Nephron progenitor cell (in vitro differentiated cells): ENCODE measurements around the gene FGF2.

ENCODE experiments used
- DNase-seq: peaks from one replicate; pipeline ENCODE4 v3.0.0; 2021
- H3K27ac Mint-ChIP-seq: 2 replicates; pipeline ENCODE4 v1.8.0; 2021; ENCODE audit warnings: mild to moderate bottlenecking, moderate library complexity, mixed read lengths
- H3K27me3 Mint-ChIP-seq: 2 replicates; pipeline ENCODE4 v1.8.0; 2021; ENCODE audit warnings: mild to moderate bottlenecking, low read depth, mixed read lengths; ENCODE audit not compliant: poor library complexity
- H3K36me3 Mint-ChIP-seq: 2 replicates; pipeline ENCODE4 v1.8.0; 2021; ENCODE audit warnings: low read depth, mixed read lengths
- H3K4me1 Mint-ChIP-seq: 2 replicates; pipeline ENCODE4 v1.8.0; 2021; ENCODE audit warnings: mixed read lengths
- H3K4me3 Mint-ChIP-seq: 2 replicates; pipeline ENCODE4 v1.8.0; 2021; ENCODE audit warnings: mild to moderate bottlenecking, moderate library complexity, mixed read lengths
- H3K9me3 Mint-ChIP-seq: 2 replicates; pipeline ENCODE4 v1.8.0; 2021; ENCODE audit warnings: mild to moderate bottlenecking, moderate library complexity, mixed read lengths
- CTCF ChIP-seq: fragments of 200-600 bp; sonication (generic); IDR thresholded peaks from 2 replicates; pipeline ENCODE4 v1.5.0; 2021; ENCODE audit warnings: antibody characterized with exemption

FGF2 gene

GRCh38 chr4:122873146-122873545 is 46.5 kb downstream of the FGF2 start:
- no peaks in the 10 kb centered on the region for H3K4me1 Mint-ChIP-seq
- H3K4me3 Mint-ChIP-seq, result no peak overlapping the region
- H3K36me3 Mint-ChIP-seq, result peaks cover 62% of the 10 kb centered on the region
- peaks cover 48% of the 10 kb centered on the region for H3K9me3 Mint-ChIP-seq
- no peak for TF ChIP-seq CTCF
- no peak overlapping the region for H3K27ac Mint-ChIP-seq
- DNase-seq, result no peak
- no peaks in the 10 kb centered on the region for H3K27me3 Mint-ChIP-seq

GRCh38 chr4:122873821-122874593 is 47.4 kb downstream of the FGF2 start:
- no peaks in the 10 kb centered on the region for H3K27me3 Mint-ChIP-seq
- no peaks in the 10 kb centered on the region for H3K4me1 Mint-ChIP-seq
- peaks cover 62% of the 10 kb centered on the region for H3K36me3 Mint-ChIP-seq
- TF ChIP-seq CTCF, result no peak
- no peak overlapping the region for H3K27ac Mint-ChIP-seq
- no peak overlapping the region for H3K4me3 Mint-ChIP-seq
- H3K9me3 Mint-ChIP-seq, result peaks cover 43% of the 10 kb centered on the region
- no peak for DNase-seq

- Mint-ChIP-seq H3K4me1 (no peaks in the 10 kb centered on the region), H3K27me3 (no peaks in the 10 kb centered on the region), H3K4me3 (no peak overlapping the region), H3K36me3 (peaks cover 62% of the 10 kb centered on the region), H3K27ac (no peak overlapping the region), H3K9me3 (peaks cover 38% of the 10 kb centered on the region)
- no peak for DNase-seq
- TF ChIP-seq CTCF, result no peak
These were observed 49.3 kb downstream of the FGF2 start for GRCh38 chr4:122875949-122876348.

- no peak for DNase-seq
- H3K27me3 Mint-ChIP-seq, result no peaks in the 10 kb centered on the region
- H3K4me1 Mint-ChIP-seq, result no peaks in the 10 kb centered on the region
- H3K27ac Mint-ChIP-seq, result no peak overlapping the region
- H3K9me3 Mint-ChIP-seq, result peaks cover 38% of the 10 kb centered on the region
- no peak overlapping the region for H3K4me3 Mint-ChIP-seq
- peaks cover 62% of the 10 kb centered on the region for H3K36me3 Mint-ChIP-seq
- TF ChIP-seq CTCF, result no peak
These were observed 49.8 kb downstream of the FGF2 start for GRCh38 chr4:122876456-122876855.

GRCh38 chr4:122879001-122879400 is 52.4 kb downstream of the FGF2 start:
- Mint-ChIP-seq H3K27ac (no peak overlapping the region), H3K36me3 (peaks cover 64% of the 10 kb centered on the region), H3K4me3 (no peak overlapping the region), H3K27me3 (no peaks in the 10 kb centered on the region), H3K4me1 (no peaks in the 10 kb centered on the region), H3K9me3 (peaks cover 29% of the 10 kb centered on the region)
- DNase-seq, result no peak
- TF ChIP-seq CTCF, result no peak
